ENCODE data around the gene ATP6V1A. TPM values are rescaled to one million over a fixed set of nuclear protein-coding genes. Genes with fewer than 3 reads are reported as not detected.

The ATP6V1A gene
- total RNA-seq, 1 experiment from 2014 or later = 73.4 TPM

- H2BK12ac ChIP-seq (ENCODE audit: insufficient read length, low read depth, low read length) = no peak overlapping the region
- TF ChIP-seq CTCF (conservative IDR thresholded peaks at IDR 0.05) = no peak
- no peak overlapping the region for H3K18ac ChIP-seq (ENCODE audit: insufficient read length, low read depth, low read length)
- no peak overlapping the region for H3T11ph ChIP-seq (ENCODE audit: low read length)
- no peaks in the 10 kb centered on the region for H3K79me1 ChIP-seq (ENCODE audit: insufficient read depth, low read depth, low read length, poor library complexity, severe bottlenecking)
- no peak overlapping the region for H2BK15ac ChIP-seq (ENCODE audit: low read depth, low read length)
- H3K4me1 ChIP-seq (ENCODE audit: insufficient read depth, low read length) = no peaks in the 10 kb centered on the region
- H4K91ac ChIP-seq (ENCODE audit: insufficient read length, low read depth, low read length) = no peak overlapping the region
- Mint-ChIP-seq H3K27me3 (ENCODE audit: low read depth) (no peaks in the 10 kb centered on the region), H3K27ac (peak overlapping the region in 1 of 3 experiments; percentile 14; a peak in 1 of 7 replicates), H3K4me3 (no peak overlapping the region), H3K36me3 (ENCODE audit: insufficient read depth in 1 of 3, low read depth in 3 of 3) (no peaks in the 10 kb centered on the region), H3K4me1 (peaks cover 10 to 19% of the 10 kb centered on the region in 2 experiments), H3K9me3 (no peaks in the 10 kb centered on the region)
- H2BK5ac ChIP-seq (ENCODE audit: insufficient read length, low read length) = no peak overlapping the region
- H4K8ac ChIP-seq (replicated peaks; ENCODE audit: insufficient read length, low read depth, low read length) = no peak overlapping the region
- DNase-seq = no peak
- no peak overlapping the region for H3K27ac ChIP-seq (ENCODE audit: insufficient read length, low read depth, low read length)
- no peak overlapping the region for H3K9ac ChIP-seq (ENCODE audit: extremely low read depth, insufficient read length, low read length)
- no peaks in the 10 kb centered on the region for H4K20me1 ChIP-seq (ENCODE audit: control insufficient read depth, insufficient read depth, insufficient read length)
- no peak overlapping the region for H3K56ac ChIP-seq (ENCODE audit: insufficient read length, low read depth, low read length)
- no peaks in the 10 kb centered on the region for H3K9me3 ChIP-seq (ENCODE audit: control insufficient read depth, low read depth, low read length)
- no peaks in the 10 kb centered on the region for H3K23me2 ChIP-seq (ENCODE audit: insufficient read length, low read depth, low read length, poor library complexity, severe bottlenecking)
- no peak overlapping the region for H4K5ac ChIP-seq (ENCODE audit: insufficient read length, low read depth, low read length)
- H2AFZ ChIP-seq (ENCODE audit: low read length) = no peak overlapping the region
- no peak overlapping the region for H2AK5ac ChIP-seq (ENCODE audit: insufficient read length, low read length)
- no peak overlapping the region for H2BK20ac ChIP-seq (ENCODE audit: low read depth, low read length, poor library complexity, severe bottlenecking)
- H3K4me2 ChIP-seq (ENCODE audit: insufficient read depth, insufficient read length, low read length) = no peak overlapping the region
- H3K4ac ChIP-seq (ENCODE audit: low read depth, low read length) = no peak overlapping the region
- no peaks in the 10 kb centered on the region for H3K79me2 ChIP-seq (ENCODE audit: insufficient read depth, low read length)
- H3K14ac ChIP-seq (ENCODE audit: insufficient read depth, low read length) = no peak overlapping the region
- no peak overlapping the region for H3K23ac ChIP-seq (ENCODE audit: insufficient read length, low read depth, low read length)
- no peak overlapping the region for H2BK120ac ChIP-seq (ENCODE audit: low read depth, low read length, poor library complexity, severe bottlenecking)
- no peaks in the 10 kb centered on the region for H3K27me3 ChIP-seq (ENCODE audit: insufficient read depth, low read length)
- no CpG with 5 or more reads among the region's 1 CpG for WGBS (ENCODE audit: extremely low coverage, insufficient read length, low lambda C conversion rate)
Observed at GRCh38 chr3:113775516-113775915, 28.7 kb downstream of the ATP6V1A start.
